Suprapubic skin (tissue), 4 donors: Measurements from ENCODE around the gene CAMK2A.

Experiments used
- EP300 ChIP-seq: sonication (generic); formaldehyde crosslinking; IDR thresholded peaks from one replicate; pipeline ENCODE4 v1.6.1; 2017; ENCODE audit warnings: antibody characterized with exemption
- POLR2A ChIP-seq, 2 donors: fragments of 450-650 bp; IDR thresholded peaks; one replicate each; pipeline ENCODE4 v1.6.1; 2017; ENCODE audit warnings: antibody characterized with exemption in 2 of 2, mild to moderate bottlenecking in 2 of 2, moderate library complexity in 2 of 2
- POLR2AphosphoS5 ChIP-seq, 3 donors: sonication (generic); formaldehyde crosslinking; IDR thresholded peaks; one replicate each; pipeline ENCODE4 v1.6.1; 2017; ENCODE audit warnings: antibody characterized with exemption in 3 of 3
- TF ChIP-seq, protein P1 (sequence below), 2 donors: fragments of 200-600 bp in 1 of 2; fragments of 450-650 bp in 1 of 2; sonication (generic) in 1 of 2; IDR thresholded peaks; one replicate each; pipeline ENCODE4 v1.5.1; 2016 to 2019; ENCODE audit warnings: antibody characterized with exemption in 2 of 2, mild to moderate bottlenecking in 1 of 2, moderate library complexity in 1 of 2

DNA sequence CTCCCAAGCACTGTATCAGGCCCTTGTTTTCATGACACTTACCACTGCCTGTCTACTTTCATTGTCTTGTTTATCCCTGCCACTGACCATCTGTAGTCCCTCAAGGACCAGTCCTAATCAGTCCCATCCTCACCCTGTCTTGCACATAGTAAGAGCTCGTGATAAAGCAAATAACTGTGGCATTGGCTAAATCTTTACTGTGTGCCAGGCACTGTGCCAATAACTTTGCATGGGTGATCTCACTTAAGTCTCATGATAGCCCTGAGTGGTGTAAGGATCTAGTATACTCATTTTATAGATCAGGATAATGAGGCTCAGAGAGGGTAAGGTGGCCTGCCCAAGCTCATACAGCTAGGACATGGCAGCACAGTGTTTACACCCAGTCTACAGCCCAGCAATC is 117.4 kb downstream of the CAMK2A start:
- TF ChIP-seq POLR2AphosphoS5 (IDR thresholded peaks at IDR 0.05) (no peak), POLR2A (IDR thresholded peaks at IDR 0.05) (no peak), EP300 (no peak)
- TF ChIP-seq, protein P1, sequence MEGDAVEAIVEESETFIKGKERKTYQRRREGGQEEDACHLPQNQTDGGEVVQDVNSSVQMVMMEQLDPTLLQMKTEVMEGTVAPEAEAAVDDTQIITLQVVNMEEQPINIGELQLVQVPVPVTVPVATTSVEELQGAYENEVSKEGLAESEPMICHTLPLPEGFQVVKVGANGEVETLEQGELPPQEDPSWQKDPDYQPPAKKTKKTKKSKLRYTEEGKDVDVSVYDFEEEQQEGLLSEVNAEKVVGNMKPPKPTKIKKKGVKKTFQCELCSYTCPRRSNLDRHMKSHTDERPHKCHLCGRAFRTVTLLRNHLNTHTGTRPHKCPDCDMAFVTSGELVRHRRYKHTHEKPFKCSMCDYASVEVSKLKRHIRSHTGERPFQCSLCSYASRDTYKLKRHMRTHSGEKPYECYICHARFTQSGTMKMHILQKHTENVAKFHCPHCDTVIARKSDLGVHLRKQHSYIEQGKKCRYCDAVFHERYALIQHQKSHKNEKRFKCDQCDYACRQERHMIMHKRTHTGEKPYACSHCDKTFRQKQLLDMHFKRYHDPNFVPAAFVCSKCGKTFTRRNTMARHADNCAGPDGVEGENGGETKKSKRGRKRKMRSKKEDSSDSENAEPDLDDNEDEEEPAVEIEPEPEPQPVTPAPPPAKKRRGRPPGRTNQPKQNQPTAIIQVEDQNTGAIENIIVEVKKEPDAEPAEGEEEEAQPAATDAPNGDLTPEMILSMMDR (IDR thresholded peaks at IDR 0.05) = no peak
